Body of pancreas (tissue), 4 donors: ENCODE data around the gene GAB1.
"Not testable (repeated sequence)": the region's sequence is repeated elsewhere in the genome, so short reads cannot be mapped to it uniquely, and the experiment has no call there.

ENCODE experiments used
- POLR2A ChIP-seq, 3 donors: fragments of 450-650 bp; IDR thresholded peaks; one replicate each; pipeline ENCODE4 v1.6.1; 2016; ENCODE audit warnings: antibody characterized with exemption in 3 of 3, mild to moderate bottlenecking in 2 of 3
- TF ChIP-seq, protein P1 (sequence below), 7 experiments: fragments of 450-650 bp in 4 of 7; fragments of 200-600 bp in 3 of 7; sonication (generic) in 3 of 7; IDR thresholded peaks; one replicate each; pipeline ENCODE4 v1.5.1; 2016 to 2019; ENCODE audit warnings: antibody characterized with exemption in 7 of 7

DNA sequence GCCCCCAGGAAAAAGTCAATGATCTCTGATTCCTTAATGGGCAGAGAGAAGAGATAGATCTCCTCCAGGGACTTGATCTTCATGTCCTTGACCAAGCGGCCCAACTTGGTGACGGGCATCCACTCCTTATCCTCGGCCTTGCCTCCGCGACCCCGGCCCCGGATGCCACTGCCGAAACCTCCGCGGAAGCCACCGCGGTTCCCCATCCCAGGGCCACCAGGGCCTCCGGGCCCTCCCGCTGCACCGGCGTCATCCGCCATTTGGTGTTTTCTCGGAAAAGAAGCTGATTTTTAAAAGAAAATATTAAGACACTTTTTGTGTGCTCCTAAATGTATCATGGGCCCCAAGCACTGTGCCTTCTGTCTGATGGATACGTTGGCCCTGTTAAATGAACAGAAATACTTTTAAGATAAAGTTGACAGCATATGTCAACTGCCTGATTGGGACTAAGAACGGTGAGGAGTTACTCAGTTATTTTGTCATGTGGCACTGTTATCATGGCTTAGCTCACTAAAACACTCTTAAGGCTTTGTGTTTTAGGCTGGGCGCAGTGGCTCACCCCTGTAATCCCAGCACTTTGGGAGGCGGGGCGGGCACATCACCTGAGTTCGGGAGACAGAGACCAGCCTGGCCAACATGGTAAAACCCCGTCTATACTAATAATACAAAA lies 13.3 kb downstream of the GAB1 start:
- not testable (repeated sequence) for TF ChIP-seq POLR2A (IDR thresholded peaks at IDR 0.05)
- TF ChIP-seq, protein P1, sequence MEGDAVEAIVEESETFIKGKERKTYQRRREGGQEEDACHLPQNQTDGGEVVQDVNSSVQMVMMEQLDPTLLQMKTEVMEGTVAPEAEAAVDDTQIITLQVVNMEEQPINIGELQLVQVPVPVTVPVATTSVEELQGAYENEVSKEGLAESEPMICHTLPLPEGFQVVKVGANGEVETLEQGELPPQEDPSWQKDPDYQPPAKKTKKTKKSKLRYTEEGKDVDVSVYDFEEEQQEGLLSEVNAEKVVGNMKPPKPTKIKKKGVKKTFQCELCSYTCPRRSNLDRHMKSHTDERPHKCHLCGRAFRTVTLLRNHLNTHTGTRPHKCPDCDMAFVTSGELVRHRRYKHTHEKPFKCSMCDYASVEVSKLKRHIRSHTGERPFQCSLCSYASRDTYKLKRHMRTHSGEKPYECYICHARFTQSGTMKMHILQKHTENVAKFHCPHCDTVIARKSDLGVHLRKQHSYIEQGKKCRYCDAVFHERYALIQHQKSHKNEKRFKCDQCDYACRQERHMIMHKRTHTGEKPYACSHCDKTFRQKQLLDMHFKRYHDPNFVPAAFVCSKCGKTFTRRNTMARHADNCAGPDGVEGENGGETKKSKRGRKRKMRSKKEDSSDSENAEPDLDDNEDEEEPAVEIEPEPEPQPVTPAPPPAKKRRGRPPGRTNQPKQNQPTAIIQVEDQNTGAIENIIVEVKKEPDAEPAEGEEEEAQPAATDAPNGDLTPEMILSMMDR (IDR thresholded peaks at IDR 0.05): not testable (repeated sequence)
